ENCODE results near the gene NRXN3. TPM values are rescaled to one million over a fixed set of nuclear protein-coding genes. Genes with fewer than 3 reads are reported as not detected.
A peak's percentile ranks its signal among the peaks of the same experiment; 100 is the strongest.

Gene NRXN3
- total RNA-seq, 1 donor from 2014 or later: 4.8 TPM

GRCh38 chr14:79037106-79037505 is 866.9 kb downstream of the NRXN3 start:
- no peak for DNase-seq (ENCODE audit: extremely low read depth, low read depth, low spot score)

GRCh38 chr14:79037593-79037992 is 867.4 kb downstream of the NRXN3 start:
- DNase-seq (ENCODE audit: extremely low read depth, low read depth, low spot score): no peak

- no peak for DNase-seq (ENCODE audit: extremely low read depth, low read depth, low spot score)
Measured at GRCh38 chr14:79040790-79041189, 870.6 kb downstream of the NRXN3 start.

GRCh38 chr14:79043194-79043889 is 873.2 kb downstream of the NRXN3 start:
- DNase-seq (ENCODE audit: extremely low read depth, low read depth, low spot score): no peak

- peak; percentile 52 for DNase-seq (ENCODE audit: extremely low read depth, low read depth, low spot score)
Measured at GRCh38 chr14:79044894-79045624, 874.9 kb downstream of the NRXN3 start.

- no peak for DNase-seq (ENCODE audit: extremely low read depth, low read depth, low spot score)
Measured at GRCh38 chr14:79050787-79051727, 880.9 kb downstream of the NRXN3 start.

GRCh38 chr14:79051742-79052141 is 881.6 kb downstream of the NRXN3 start:
- no peak for DNase-seq (ENCODE audit: extremely low read depth, low read depth, low spot score)

GRCh38 chr14:79056879-79057278 is 886.7 kb downstream of the NRXN3 start:
- no peak for DNase-seq (ENCODE audit: extremely low read depth, low read depth, low spot score)

- DNase-seq (ENCODE audit: extremely low read depth, low read depth, low spot score): no peak
Measured at GRCh38 chr14:79057333-79057732, 887.2 kb downstream of the NRXN3 start.

- DNase-seq (ENCODE audit: extremely low read depth, low read depth, low spot score): no peak
Measured at GRCh38 chr14:79062226-79062625, 892.1 kb downstream of the NRXN3 start.

- no peak for DNase-seq (ENCODE audit: extremely low read depth, low read depth, low spot score)
Measured at GRCh38 chr14:79064214-79064613, 894.0 kb downstream of the NRXN3 start.

- no peak for DNase-seq (ENCODE audit: extremely low read depth, low read depth, low spot score)
Measured at GRCh38 chr14:79074510-79074909, 904.3 kb downstream of the NRXN3 start.

- DNase-seq (ENCODE audit: extremely low read depth, low read depth, low spot score): no peak
Measured at GRCh38 chr14:79076428-79076827, 906.3 kb downstream of the NRXN3 start.

GRCh38 chr14:79077096-79077495 is 906.9 kb downstream of the NRXN3 start:
- DNase-seq (ENCODE audit: extremely low read depth, low read depth, low spot score): no peak

GRCh38 chr14:79080040-79080439 is 909.9 kb downstream of the NRXN3 start:
- DNase-seq (ENCODE audit: extremely low read depth, low read depth, low spot score): no peak

- no peak for DNase-seq (ENCODE audit: extremely low read depth, low read depth, low spot score)
Measured at GRCh38 chr14:79082883-79083282, 912.7 kb downstream of the NRXN3 start.

GRCh38 chr14:79083356-79083755 is 913.2 kb downstream of the NRXN3 start:
- no peak for DNase-seq (ENCODE audit: extremely low read depth, low read depth, low spot score)

- DNase-seq (ENCODE audit: extremely low read depth, low read depth, low spot score): no peak
Measured at GRCh38 chr14:79084861-79085260, 914.7 kb downstream of the NRXN3 start.

GRCh38 chr14:79089576-79089975 is 919.4 kb downstream of the NRXN3 start:
- DNase-seq (ENCODE audit: extremely low read depth, low read depth, low spot score): no peak

GRCh38 chr14:79090641-79091180 is 920.5 kb downstream of the NRXN3 start:
- no peak for DNase-seq (ENCODE audit: extremely low read depth, low read depth, low spot score)

GRCh38 chr14:79091381-79091963 is 921.3 kb downstream of the NRXN3 start:
- no peak for DNase-seq (ENCODE audit: extremely low read depth, low read depth, low spot score)

All from glomerular endothelial cell (primary cell).